Measurements from ENCODE around the gene TAF11L2.
"Not testable (repeated sequence)": the region's sequence is repeated elsewhere in the genome, so short reads cannot be mapped to it uniquely, and the experiment has no call there.

TAF11L2 gene

DNA sequence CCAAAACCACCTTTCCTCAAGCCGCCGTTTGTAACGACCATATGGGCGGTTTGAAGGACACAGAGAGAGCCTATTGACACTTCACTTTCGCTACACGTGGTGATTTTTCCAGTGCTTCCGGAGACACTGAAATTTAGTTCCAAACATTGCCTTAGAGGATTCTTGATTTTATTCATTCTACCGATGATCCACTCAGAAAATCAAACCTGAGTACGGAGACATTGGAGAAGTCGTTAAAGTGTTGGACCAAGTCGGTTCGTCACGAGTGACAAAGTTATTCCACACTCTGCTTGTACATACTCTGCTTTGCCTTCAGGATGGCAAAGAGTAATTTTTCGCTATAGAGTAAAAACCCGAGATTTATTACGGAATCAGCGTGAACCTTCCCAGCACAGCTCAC is 28.5 kb downstream of the TAF11L2 start:
- DNase-seq (ENCODE audit: low spot score), result not testable (repeated sequence)

DNA sequence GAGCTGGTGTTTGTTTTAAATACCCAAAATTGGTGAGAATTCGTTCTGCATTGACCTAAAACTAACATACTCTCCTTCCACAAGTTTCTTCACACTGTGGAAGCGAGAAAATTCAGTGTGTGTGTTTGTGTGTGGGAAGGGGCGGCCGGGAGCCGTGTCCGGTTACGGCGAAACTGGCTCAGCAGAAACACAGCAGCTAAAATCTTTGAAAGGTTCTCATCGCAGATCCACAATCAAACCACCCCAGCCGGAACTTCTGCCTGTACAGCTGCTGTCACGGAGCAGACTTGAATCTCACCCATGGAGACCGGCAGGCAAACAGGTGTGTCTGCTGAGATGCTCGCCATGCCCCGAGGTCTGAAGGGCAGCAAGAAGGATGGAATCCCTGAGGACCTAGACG is 30.3 kb downstream of the TAF11L2 start, which contains the start of gene TAF11L6:
Gene TAF11L6, plus strand, starts transcription at position 301 of the 400 bp plus-strand sequence.
- DNase-seq (ENCODE audit: low spot score), result not testable (repeated sequence)
